Astrocyte (in vitro differentiated cells and primary cell): ENCODE data around the gene CTRB1.
"Not testable (repeated sequence)": the region's sequence is repeated elsewhere in the genome, so short reads cannot be mapped to it uniquely, and the experiment has no call there.

Experiments used
- EZH2 ChIP-seq: IDR thresholded peaks from 2 replicates; pipeline ENCODE4 v1.6.1; 2012; ENCODE audit warnings: mild to moderate bottlenecking, low read length, inconsistent platforms; ENCODE audit not compliant: insufficient read depth
- TF ChIP-seq, protein P1 (sequence below): IDR thresholded peaks from 2 replicates; pipeline ENCODE4 v1.5.1; 2011; ENCODE audit warnings: low read depth, mild to moderate bottlenecking, inconsistent platforms, low read length, moderate library complexity; ENCODE audit not compliant: insufficient read depth

- TF ChIP-seq, protein P1, sequence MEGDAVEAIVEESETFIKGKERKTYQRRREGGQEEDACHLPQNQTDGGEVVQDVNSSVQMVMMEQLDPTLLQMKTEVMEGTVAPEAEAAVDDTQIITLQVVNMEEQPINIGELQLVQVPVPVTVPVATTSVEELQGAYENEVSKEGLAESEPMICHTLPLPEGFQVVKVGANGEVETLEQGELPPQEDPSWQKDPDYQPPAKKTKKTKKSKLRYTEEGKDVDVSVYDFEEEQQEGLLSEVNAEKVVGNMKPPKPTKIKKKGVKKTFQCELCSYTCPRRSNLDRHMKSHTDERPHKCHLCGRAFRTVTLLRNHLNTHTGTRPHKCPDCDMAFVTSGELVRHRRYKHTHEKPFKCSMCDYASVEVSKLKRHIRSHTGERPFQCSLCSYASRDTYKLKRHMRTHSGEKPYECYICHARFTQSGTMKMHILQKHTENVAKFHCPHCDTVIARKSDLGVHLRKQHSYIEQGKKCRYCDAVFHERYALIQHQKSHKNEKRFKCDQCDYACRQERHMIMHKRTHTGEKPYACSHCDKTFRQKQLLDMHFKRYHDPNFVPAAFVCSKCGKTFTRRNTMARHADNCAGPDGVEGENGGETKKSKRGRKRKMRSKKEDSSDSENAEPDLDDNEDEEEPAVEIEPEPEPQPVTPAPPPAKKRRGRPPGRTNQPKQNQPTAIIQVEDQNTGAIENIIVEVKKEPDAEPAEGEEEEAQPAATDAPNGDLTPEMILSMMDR: not testable (repeated sequence)
- not testable (repeated sequence) for TF ChIP-seq EZH2
Observed at GRCh38 chr16:75205438-75205837, 13.3 kb upstream of the CTRB1 start.
